ENCODE measurements around the gene C3orf20. TPM values are rescaled to one million over a fixed set of nuclear protein-coding genes. Genes with fewer than 3 reads are reported as not detected.

Gene C3orf20
- total RNA-seq, 1 experiment from 2014 or later = not detected

DNA sequence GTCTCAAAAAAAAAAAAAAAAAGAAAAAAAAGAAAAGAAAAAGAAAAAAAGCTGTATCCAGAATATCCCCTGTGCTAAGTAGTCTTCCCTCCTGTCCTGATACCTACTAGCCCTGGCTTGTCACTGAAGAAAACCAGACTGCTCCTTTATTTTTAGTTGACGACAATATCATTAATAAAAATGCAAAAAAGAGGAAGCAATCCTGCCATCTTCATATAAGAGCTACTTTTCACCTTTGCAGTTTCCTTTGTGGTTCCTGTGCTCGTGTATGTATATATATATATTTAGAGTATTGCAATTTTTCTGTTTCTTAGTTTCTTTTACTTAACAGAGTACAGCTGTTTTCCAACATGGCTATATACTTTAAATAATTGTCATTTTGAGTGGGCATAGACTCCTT, 13.6 kb downstream of the C3orf20 start:
- TF ChIP-seq TCF7L2 (IDR thresholded peaks at IDR 0.05; ENCODE audit: low read depth, low read length) = no peak
- no peak for TF ChIP-seq POLR2AphosphoS5 (IDR thresholded peaks at IDR 0.05; ENCODE audit: low read depth, low read length)
- no peak for TF ChIP-seq SIN3A (IDR thresholded peaks at IDR 0.05; ENCODE audit: borderline replicate concordance, insufficient read depth, low read depth, low read length)
- TF ChIP-seq, protein P1, sequence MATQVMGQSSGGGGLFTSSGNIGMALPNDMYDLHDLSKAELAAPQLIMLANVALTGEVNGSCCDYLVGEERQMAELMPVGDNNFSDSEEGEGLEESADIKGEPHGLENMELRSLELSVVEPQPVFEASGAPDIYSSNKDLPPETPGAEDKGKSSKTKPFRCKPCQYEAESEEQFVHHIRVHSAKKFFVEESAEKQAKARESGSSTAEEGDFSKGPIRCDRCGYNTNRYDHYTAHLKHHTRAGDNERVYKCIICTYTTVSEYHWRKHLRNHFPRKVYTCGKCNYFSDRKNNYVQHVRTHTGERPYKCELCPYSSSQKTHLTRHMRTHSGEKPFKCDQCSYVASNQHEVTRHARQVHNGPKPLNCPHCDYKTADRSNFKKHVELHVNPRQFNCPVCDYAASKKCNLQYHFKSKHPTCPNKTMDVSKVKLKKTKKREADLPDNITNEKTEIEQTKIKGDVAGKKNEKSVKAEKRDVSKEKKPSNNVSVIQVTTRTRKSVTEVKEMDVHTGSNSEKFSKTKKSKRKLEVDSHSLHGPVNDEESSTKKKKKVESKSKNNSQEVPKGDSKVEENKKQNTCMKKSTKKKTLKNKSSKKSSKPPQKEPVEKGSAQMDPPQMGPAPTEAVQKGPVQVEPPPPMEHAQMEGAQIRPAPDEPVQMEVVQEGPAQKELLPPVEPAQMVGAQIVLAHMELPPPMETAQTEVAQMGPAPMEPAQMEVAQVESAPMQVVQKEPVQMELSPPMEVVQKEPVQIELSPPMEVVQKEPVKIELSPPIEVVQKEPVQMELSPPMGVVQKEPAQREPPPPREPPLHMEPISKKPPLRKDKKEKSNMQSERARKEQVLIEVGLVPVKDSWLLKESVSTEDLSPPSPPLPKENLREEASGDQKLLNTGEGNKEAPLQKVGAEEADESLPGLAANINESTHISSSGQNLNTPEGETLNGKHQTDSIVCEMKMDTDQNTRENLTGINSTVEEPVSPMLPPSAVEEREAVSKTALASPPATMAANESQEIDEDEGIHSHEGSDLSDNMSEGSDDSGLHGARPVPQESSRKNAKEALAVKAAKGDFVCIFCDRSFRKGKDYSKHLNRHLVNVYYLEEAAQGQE (IDR thresholded peaks at IDR 0.05; ENCODE audit: insufficient read depth in 1 of 2, low read depth in 2 of 2, low read length in 1 of 2) = no peak
- in situ Hi-C loops (cut with HindIII; ENCODE audit: low pct_unique_long_range_greater_than_20kb, low sequenced_read_pairs) (no loop called here), intact Hi-C loops (cut with micrococcal nuclease; ENCODE audit: unreplicated experiment) (no loop called here)
- ChIA-PET CTCF (no interaction called here), POLR2A (no interaction called here)
- Histone ChIP-seq H3K4me1 (ENCODE audit: control insufficient read depth, insufficient read depth, low read length) (no peaks in the 10 kb centered on the region), H3K36me3 (ENCODE audit: control insufficient read depth, insufficient read depth, low read length) (no peaks in the 10 kb centered on the region), H3K27ac (ENCODE audit: low read length) (no peak overlapping the region), H3K27me3 (ENCODE audit: control insufficient read depth, insufficient read depth, low read length) (no peaks in the 10 kb centered on the region), H3K4me3 (ENCODE audit: low read depth in 2 of 2, low read length in 2 of 2) (no peak overlapping the region), H3K9me3 (ENCODE audit: control insufficient read depth, insufficient read depth, low read depth, low read length) (no peaks in the 10 kb centered on the region)
- no peak for ATAC-seq
- DNase-seq (ENCODE audit: low read depth, low spot score) = no peak
- BruUV-seq (replicated peaks) = no TSS peak

DNA sequence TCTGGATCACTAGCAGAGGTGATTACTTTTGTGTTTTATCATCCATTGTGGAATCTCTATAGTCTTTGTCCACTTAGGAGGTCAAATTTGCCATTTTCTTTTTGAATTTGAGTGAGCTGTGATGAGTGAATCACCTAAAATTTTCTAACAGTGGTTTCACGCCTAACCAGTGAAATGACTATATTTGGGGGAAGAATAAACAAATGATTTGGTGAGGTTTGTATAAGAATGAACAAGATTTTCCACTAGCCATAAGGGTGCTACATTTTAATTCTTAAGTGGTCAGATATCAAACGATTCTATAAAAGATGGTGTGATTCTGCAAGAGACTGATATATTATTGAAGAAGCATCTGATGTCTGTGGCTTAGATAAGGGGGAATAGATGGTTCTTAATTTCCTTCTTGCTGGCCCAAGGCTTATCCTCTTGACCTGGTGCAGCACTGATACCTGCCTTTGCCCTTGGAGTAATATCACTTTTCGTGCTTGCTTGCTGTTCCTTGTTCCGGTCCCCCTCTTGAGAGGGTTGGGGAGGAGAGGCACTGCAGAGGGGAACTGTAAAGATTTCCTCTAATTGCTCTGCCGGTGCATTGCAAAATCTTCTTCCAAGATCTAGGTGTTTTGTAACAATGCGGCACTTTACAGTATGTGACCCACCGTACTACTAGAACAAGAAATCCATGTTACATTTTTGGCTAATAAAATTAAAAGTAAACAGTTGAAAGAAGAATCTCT, 14.5 kb downstream of the C3orf20 start:
- Histone ChIP-seq H3K9me3 (ENCODE audit: control insufficient read depth, insufficient read depth, low read depth, low read length) (no peaks in the 10 kb centered on the region), H3K4me1 (ENCODE audit: control insufficient read depth, insufficient read depth, low read length) (no peaks in the 10 kb centered on the region), H3K4me3 (ENCODE audit: low read depth in 2 of 2, low read length in 2 of 2) (no peak overlapping the region), H3K27ac (ENCODE audit: low read length) (no peak overlapping the region), H3K36me3 (ENCODE audit: control insufficient read depth, insufficient read depth, low read length) (no peaks in the 10 kb centered on the region), H3K27me3 (ENCODE audit: control insufficient read depth, insufficient read depth, low read length) (no peaks in the 10 kb centered on the region)
- TF ChIP-seq, protein P1 (IDR thresholded peaks at IDR 0.05; ENCODE audit: insufficient read depth in 1 of 2, low read depth in 2 of 2, low read length in 1 of 2) = no peak
- TF ChIP-seq, protein P2, sequence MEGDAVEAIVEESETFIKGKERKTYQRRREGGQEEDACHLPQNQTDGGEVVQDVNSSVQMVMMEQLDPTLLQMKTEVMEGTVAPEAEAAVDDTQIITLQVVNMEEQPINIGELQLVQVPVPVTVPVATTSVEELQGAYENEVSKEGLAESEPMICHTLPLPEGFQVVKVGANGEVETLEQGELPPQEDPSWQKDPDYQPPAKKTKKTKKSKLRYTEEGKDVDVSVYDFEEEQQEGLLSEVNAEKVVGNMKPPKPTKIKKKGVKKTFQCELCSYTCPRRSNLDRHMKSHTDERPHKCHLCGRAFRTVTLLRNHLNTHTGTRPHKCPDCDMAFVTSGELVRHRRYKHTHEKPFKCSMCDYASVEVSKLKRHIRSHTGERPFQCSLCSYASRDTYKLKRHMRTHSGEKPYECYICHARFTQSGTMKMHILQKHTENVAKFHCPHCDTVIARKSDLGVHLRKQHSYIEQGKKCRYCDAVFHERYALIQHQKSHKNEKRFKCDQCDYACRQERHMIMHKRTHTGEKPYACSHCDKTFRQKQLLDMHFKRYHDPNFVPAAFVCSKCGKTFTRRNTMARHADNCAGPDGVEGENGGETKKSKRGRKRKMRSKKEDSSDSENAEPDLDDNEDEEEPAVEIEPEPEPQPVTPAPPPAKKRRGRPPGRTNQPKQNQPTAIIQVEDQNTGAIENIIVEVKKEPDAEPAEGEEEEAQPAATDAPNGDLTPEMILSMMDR (IDR thresholded peaks at IDR 0.05) = no peak
- no peak for TF ChIP-seq SIN3A (IDR thresholded peaks at IDR 0.05; ENCODE audit: borderline replicate concordance, insufficient read depth, low read depth, low read length)
- TF ChIP-seq POLR2AphosphoS5 (IDR thresholded peaks at IDR 0.05; ENCODE audit: low read depth, low read length) = no peak
- TF ChIP-seq TCF7L2 (IDR thresholded peaks at IDR 0.05; ENCODE audit: low read depth, low read length) = no peak
- in situ Hi-C loops (cut with HindIII; ENCODE audit: low pct_unique_long_range_greater_than_20kb, low sequenced_read_pairs) = no loop called here
- no TSS peak for BruUV-seq (replicated peaks)
- ATAC-seq = no peak
- no peak for DNase-seq (ENCODE audit: low read depth, low spot score)
- intact Hi-C loops (cut with micrococcal nuclease; ENCODE audit: unreplicated experiment) = no loop called here
- ChIA-PET CTCF (no interaction called here), POLR2A (no interaction called here)
